Hepatocyte (in vitro differentiated cells): ENCODE results near the gene CACTIN.

ENCODE experiments used
- EZH2 ChIP-seq: fragments of 200-600 bp; sonication (generic); IDR thresholded peaks from 2 replicates; pipeline ENCODE4 v1.6.1; 2016; ENCODE audit warnings: antibody characterized with exemption, mild to moderate bottlenecking, borderline replicate concordance
- TF ChIP-seq, protein P1 (sequence below): fragments of 200-600 bp; sonication (generic); IDR thresholded peaks from 2 replicates; pipeline ENCODE4 v1.5.1; 2016; ENCODE audit warnings: antibody characterized with exemption, mild to moderate bottlenecking; ENCODE audit not compliant: poor library complexity

DNA sequence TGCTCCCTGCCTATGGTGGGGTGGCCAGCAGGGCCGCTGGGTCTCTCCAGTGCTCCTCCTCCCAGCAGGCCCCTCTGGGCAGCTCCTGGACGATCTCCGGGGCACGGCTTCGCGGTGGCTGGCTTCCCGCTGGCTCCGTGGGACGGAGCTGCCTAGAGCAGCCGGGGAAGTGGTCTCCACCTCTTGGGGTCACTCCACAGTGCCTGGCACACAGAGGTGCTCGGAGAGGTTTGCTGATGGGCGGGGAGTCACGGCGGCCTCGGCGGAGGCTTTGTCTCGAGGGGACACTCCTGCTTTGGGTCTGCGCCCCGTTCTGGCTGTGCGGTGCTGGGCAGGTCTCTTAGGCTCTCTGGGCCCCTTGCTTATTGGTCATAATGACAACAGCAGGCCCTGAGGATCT, 9.9 kb upstream of the CACTIN start:
- TF ChIP-seq, protein P1, sequence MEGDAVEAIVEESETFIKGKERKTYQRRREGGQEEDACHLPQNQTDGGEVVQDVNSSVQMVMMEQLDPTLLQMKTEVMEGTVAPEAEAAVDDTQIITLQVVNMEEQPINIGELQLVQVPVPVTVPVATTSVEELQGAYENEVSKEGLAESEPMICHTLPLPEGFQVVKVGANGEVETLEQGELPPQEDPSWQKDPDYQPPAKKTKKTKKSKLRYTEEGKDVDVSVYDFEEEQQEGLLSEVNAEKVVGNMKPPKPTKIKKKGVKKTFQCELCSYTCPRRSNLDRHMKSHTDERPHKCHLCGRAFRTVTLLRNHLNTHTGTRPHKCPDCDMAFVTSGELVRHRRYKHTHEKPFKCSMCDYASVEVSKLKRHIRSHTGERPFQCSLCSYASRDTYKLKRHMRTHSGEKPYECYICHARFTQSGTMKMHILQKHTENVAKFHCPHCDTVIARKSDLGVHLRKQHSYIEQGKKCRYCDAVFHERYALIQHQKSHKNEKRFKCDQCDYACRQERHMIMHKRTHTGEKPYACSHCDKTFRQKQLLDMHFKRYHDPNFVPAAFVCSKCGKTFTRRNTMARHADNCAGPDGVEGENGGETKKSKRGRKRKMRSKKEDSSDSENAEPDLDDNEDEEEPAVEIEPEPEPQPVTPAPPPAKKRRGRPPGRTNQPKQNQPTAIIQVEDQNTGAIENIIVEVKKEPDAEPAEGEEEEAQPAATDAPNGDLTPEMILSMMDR = no peak
- no peak for TF ChIP-seq EZH2
